SU-DHL-6 (cell line): Measurements from ENCODE around the gene SLC39A11.

Experiments
- EZH2phosphoT487 ChIP-seq: fragments of 200-600 bp; sonication (generic), shearing (Covaris generic); conservative IDR thresholded peaks from 2 replicates; pipeline ENCODE4 v1.6.1; 2018; ENCODE audit warnings: mild to moderate bottlenecking, antibody characterized with exemption, low read length, moderate library complexity, mixed read lengths
- TF ChIP-seq, protein P1 (sequence below): fragments of 200-600 bp; sonication (generic); IDR thresholded peaks from one replicate; pipeline ENCODE4 v1.5.1; 2017; ENCODE audit warnings: antibody characterized with exemption, mild to moderate bottlenecking, low read length, moderate library complexity; ENCODE audit not compliant: insufficient read depth, poor library complexity, severe bottlenecking

DNA sequence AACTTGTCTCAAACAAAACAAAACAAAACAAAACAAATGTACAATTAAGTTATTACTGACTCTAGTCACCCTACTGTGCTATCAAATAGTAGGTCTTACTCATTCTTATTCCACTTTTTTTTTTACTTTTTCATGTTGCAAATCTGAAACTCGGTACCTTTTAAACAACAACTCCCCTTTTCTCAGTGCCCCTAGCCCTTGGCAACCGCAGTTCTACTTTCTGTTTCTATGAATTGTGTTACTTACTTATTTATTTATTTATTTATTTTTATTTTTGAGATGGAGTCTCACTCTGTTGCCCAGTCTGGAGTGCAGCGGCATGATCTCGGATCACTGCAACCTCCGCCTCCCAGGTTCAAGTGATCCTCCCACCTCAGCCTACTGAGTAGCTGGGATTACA, 104.0 kb downstream of the SLC39A11 start:
- TF ChIP-seq, protein P1, sequence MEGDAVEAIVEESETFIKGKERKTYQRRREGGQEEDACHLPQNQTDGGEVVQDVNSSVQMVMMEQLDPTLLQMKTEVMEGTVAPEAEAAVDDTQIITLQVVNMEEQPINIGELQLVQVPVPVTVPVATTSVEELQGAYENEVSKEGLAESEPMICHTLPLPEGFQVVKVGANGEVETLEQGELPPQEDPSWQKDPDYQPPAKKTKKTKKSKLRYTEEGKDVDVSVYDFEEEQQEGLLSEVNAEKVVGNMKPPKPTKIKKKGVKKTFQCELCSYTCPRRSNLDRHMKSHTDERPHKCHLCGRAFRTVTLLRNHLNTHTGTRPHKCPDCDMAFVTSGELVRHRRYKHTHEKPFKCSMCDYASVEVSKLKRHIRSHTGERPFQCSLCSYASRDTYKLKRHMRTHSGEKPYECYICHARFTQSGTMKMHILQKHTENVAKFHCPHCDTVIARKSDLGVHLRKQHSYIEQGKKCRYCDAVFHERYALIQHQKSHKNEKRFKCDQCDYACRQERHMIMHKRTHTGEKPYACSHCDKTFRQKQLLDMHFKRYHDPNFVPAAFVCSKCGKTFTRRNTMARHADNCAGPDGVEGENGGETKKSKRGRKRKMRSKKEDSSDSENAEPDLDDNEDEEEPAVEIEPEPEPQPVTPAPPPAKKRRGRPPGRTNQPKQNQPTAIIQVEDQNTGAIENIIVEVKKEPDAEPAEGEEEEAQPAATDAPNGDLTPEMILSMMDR, result no peak
- no peak for TF ChIP-seq EZH2phosphoT487
